ENCODE results near the gene CLEC16A.
A peak's percentile ranks its signal among the peaks of the same experiment; 100 is the strongest.
"Not testable (repeated sequence)": the region's sequence is repeated elsewhere in the genome, so short reads cannot be mapped to it uniquely, and the experiment has no call there.

The CLEC16A gene

DNA sequence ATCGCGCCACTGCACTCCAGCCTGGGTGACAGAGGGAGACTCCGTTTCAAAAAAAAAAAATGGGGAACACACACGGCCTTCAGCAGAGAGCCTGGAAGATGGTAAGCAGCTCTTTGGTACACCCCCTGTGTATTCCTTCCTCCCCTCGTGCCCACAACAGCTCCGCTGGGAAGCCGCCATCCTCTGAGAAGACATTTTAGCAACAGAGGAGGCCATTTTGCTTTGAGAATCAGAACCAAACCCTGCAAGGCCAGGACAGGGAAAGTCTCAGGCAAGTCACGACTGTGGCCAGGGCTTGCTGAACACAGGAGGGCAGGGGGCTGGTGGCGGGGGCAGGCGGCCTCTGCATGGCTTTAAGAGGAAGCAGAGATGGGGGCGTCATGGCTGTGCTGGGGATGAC, 265.9 kb downstream of the CLEC16A start:
- DNase-seq = no peak

DNA sequence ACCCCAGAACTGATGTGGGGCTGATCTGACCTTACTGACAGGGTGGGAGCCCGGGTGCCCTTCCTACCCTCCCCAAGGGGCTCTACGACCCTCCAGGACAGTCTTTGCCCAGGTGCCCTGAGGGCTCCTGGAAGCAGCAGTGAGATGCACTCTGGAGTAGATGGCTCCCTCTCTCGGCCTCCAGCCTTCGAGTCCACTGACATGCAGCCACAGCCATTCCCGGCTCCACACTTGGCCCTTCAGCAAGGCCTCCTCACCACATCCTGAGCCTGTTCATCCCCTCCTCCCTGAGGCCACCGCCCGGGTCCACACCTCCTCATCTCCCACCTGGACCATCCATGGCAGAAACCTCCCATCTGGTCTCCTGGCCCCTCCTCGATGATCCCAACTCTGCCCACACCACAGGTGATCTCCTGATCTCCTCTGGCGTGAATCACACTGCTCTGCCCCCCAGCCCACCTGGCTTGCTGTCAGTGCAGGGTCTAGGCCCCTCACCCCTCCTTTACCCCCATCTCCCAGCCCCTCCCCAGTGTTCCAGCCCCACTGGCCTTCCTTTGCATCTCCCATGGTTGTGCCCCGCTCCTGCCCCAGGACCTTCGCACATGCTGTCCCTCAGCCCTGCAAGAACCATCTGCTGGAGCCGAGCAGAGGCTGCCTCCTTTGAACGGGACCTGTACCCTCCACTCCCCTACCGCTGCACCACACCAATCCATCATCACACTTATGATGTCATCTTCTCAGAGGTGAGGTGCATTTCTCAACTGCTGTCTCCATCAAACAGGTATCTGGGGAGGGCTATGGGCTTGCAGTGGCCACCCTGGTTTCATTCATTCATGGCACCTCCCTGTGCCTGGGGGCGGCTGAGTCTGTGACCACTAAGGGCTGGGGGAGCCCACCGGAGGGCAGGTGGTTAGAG, 267.0 kb downstream of the CLEC16A start:
- peak in 1 of 2 experiments; percentile 11 for DNase-seq

DNA sequence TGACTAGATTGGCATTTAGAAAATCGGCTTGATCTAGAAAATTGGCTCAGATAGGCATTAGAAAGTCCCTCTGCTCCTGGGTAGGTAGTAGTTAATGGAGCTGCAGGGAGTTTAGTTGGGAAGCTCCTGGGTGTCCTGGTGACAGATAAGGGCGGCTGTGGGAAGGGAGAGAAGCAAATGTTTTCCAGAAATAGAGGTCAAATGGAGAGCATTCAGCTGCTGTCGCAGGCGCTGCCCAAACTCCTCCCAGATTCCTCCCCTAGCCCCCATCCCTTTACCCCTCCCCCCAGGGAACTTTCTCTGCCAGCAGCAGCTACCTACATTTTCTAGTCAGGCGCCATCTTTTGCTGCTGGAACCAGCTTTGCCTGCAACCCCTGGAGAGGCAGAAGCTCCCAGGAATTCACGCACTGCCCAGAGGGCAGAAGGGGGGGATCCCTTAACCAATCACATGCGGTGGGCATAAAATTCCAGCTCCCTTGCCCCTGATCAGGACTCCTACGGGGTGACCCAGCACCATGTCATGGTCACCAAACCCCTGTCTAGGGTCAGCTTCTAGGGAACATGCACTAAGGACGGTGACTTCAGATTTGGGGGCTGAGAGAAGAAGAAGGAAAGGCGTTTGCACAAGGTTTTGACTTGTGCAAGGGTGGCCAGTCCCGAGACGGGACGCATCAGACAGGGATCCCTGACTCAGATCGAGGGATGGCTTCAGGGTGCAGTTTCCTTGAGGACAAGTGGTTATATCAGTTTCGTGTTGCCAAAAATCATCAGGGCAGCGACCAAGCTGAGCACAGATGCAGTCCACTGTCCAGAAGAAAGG, 267.8 kb downstream of the CLEC16A start:
- no peak for DNase-seq

DNA sequence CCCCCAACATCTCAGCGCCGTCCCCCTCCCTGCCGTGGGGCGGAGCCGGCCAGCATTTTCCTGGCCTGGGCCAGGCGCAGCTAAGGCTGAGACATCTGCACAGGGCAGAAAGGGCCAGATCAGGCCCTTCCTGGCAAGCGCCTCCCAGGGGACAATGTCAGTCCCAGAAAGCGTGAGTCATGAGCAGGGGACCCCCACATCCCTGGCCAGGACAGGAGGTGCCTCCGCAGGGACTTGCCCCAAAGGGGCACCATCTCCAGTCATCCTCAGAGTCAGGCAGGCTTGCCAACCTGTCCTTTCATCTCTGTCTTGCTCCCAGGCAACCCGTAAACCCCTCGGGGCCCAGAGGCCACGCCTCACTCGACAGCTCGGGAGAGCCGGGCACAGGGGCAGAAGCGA, 268.4 kb downstream of the CLEC16A start:
- DNase-seq = no peak

DNA sequence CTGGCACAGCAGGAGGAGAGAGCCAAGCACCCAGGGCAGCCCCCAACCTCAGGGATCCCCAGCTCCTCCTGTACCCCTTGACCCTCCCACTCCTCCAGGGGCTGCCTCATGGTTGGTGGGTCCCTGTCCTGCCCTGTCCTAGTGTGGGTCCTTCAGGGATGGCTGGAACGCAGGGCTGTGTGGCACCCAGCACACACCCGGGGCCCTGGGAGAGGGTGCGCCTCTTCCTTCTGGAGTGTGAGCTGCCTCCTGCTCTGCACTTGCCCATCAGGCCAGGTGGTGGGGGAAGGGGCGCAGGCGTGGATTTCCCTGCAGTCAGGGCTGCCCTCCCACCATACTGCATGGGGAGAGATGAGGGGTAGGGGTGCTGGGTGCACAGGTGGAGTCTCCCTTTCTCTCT, 269.0 kb downstream of the CLEC16A start:
- DNase-seq = no peak

DNA sequence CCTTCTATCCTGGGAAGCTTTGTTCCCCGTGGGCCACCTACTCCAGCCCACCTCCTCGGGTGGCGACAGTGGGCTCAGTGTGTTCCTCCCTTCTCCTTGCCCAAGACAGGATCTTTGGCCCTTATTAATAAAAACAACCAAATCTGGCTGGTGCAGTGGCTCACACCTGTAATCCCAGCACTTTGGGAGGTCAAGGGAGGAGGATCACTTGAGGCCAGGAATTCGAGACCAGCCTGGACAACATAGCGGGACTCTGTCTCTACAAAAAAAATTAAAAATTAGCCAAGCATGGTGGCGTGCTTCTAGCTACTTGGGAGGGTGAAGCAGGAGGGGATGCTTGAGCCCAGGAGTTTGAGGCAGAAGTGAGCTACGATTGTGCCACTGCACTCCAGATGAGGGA, 269.4 kb downstream of the CLEC16A start:
- DNase-seq = no peak

DNA sequence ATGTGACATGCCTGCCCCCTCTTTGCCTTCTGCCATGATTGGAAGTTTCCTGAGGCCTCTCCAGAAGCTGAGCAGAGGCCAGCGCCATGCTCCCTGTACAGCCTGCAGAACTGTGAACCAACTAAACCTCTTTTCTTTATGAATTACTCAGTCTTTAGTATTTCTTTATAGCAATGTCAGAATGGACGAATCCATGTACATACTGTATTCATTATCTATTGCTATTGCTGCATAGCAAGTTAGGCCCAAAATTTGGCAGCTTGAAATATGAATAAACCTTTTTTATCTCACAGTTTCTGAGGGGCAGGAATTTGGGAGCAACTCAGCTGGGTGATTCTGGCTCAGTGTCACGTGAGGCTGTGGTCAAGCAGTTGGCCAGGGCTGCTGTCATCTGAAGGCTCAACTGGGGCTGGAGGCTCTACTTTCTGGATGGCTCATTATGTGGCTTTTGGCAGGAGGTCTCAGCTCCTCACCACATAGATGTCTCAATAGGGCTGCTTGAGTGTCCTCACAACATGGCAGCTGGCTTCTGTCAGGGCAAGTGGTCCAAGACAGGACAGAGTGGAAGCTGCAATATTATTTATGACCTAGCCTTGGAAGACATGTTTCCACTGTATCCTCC, 271.7 kb downstream of the CLEC16A start:
- no peak for DNase-seq

DNA sequence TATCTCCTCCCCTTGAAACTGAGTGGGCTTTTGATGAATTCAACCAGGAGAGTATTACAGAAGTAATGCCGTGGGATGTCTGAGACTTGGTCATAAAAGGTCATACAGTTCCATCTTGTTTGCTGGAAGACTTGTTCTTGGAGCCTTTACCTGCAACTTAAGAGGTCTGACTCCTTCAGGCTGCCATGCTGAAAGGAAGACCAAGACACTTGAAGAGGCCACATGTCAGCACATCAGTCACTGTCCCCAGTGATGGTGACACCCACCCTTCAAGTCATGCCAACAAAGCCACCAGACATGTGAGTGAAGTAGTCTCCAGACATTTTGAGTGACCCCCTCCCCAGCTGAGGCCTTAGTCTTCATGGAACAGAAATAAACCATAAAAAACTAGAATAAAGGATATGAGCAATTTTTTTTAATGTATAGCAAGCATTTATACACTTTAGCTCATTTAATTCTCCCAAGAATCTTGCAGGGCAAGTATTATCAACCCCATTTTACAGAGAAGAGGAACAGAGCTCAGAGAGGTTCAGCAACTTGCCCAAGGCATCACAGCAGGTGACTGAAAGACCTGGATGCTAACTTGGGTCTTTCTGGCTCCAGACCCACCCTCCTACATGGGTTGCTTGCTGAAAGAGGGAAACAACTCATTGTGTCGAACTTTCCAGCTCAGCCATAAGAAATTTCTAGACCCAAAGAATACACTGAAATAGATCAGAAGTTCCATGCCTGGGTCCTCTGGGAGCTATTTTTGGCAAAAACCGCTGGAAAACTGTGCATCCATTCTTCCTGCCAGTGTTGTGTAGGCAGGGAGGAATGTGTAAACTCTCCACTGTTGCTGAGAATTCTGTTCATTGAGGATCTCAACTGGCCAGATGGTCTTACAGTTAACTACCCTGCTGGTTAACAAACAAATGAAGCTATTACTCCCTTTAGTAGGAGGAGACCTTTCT, 273.6 kb downstream of the CLEC16A start:
- no peak for DNase-seq

DNA sequence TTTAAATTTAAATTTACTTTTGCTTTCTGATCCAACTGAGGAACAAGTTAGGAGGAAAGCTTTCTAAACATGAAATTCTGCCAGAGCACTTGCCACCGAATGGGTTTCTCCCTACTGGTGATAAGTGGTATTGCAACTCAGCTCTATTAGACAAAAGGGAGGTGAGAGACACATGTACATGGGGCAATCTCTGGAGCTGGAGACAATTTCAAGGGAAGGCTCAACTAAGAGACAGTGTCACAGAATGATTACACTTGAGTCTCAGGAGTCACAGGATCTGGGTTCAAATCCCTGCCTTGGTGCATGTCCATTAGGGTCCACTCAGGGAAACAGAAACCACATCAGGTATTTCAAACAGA, 274.2 kb downstream of the CLEC16A start:
- DNase-seq = no peak

DNA sequence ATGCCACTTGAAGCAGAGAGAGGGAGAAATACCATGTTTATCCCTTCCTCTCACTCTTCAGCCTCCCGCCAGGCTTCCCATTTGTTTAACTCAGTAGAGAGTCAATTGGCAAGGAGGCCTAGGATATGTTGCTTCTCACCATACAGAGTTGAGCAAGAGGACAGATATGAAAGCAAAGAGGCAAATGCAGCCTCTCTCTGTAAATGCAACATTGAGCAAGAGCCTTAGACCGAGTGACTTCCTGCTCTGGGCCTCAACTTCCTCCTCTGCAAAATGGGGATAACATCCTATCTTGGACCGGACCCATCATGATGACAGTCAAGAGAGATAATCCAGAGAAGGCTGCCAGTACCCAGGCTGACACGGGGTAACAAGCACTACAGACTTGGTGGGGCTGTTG, 274.8 kb downstream of the CLEC16A start:
- DNase-seq = no peak

DNA sequence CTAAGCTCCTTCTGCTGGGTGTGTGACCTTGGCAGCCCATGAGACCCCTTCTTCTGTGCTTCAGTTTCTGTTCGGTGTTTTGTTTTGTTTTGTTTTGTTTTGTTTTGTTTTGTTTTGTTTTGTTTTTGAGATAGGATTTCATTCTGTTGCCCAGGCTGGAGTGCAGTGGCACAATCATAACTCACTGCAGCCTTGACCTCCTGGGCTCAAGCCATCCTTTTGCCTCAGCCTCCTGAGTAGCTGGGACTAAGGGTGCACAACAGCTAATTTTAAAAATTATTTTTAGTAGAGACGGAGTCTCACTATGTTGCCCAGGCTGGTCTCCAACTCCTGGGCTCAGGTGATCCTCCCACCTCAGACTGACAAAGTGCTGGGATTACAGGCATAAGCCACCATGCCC, 276.1 kb downstream of the CLEC16A start:
- DNase-seq = not testable (repeated sequence)

DNA sequence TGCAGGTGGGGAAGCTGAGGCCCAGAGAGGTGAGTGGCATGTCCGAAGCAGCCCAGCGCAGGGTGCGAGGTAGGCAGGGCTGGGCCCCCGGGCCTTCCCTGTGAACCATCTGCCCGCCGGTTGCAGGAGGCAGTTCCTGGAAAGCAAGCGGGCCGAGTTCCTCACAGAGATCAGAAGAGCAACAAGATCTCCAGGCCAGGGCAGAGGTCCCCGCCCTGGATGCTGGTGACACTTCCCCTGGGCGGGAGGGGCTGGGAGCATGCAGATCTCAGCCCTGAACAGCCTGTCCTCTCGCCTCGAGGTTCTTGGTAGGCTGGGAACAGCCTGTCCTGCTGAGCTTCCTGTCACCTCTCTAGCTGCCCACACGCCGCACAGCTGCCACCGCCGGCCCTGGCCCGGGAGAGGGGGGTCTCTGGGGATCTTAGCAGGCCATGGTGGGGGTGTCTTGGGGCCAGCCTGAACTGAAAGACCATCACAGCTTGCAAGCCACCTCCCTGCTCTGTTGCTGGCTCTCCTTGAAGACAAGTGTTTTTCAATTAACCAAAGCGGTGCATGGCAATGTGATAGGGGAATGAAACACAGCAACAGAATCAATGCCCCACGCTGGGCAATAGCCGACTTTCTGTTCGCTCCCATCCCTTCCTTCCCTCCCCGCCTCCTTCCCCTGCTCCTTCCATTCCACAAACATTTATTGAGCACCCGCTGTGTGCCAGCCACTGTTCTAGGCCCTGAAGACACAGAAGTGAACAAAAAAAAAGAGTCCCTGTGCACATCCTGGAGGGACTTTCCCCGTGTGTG, 279.9 kb downstream of the CLEC16A start:
- DNase-seq = peak in 1 of 2 experiments; percentile 61

DNA sequence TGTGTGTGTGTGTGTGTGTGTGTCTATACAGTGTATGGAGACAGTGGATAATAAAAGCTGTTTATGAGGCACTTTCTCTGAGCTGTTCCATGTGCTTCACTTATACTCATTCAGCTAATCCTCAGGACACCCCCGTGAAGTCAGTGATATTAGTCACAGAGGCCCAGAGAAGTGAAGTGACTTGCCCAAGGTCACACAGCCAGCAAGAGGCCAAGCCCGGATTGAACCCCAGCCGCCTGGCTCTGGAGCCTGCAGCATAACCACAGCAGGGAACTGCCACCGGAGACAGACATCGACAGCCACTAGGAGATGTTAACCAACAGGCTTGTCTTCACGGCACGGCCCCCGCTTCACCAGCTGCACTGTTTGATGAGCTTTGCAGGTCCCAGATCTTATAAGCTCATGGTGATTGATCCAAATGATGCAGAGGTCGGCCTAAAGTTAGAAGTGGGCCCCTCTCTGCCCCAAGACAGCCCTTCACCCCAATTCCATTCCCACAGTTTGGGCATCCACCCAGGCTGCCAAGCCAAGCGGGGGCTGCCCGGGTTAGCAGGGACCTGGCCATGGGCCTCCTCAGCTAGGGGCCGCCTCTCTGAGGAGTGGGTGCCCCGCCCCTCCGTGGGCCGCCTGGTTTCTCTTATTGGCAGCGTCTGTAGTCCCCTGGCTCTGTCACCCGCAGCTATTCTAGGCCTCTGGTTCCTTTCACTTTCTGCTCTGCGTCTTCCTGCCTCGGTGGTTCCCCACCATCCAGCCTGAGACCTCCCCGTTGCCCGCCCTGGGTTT, 280.7 kb downstream of the CLEC16A start:
- no peak for DNase-seq

DNA sequence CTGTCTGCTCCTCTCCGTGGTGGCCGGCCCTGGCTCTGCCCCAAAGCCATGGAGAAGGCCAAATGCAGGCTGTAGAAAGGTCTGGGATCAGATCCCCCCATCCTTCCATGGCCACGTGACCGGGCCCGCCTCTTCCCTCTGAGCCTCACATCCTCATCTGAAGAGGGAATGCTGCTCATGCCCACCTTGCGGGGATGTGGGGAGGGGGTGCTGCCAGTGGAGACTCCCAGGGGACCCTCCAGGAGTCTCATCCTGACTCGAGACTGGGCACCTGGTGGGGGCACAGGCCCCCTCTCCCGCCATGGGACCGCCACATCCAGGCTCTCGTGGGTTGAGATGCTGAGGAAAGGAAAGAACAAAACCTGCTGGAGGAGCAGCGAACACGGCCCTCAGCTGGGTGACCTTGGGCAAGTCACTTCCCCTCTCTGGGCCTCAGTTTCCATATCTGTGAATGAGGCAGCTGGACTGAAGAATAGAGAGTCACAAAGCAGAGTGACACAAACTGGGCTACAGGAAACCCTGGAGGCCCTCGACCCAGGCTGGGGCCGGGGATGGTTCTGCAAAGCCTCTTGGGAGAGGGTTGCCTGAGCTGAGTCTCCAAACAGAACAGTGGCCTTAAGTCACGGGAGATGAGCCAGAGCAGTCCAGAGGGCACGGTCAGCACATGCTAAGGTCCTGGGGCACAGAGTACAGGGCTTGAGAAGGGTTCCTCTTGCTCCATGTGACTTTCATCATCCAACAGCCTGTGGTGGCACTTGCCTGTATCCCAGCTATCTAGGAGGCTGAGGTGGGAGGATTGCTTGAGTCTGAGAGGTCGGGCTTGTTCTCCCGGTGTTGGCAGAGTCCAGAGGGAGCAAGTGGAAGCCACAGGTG, 281.5 kb downstream of the CLEC16A start:
- no peak for DNase-seq

DNA sequence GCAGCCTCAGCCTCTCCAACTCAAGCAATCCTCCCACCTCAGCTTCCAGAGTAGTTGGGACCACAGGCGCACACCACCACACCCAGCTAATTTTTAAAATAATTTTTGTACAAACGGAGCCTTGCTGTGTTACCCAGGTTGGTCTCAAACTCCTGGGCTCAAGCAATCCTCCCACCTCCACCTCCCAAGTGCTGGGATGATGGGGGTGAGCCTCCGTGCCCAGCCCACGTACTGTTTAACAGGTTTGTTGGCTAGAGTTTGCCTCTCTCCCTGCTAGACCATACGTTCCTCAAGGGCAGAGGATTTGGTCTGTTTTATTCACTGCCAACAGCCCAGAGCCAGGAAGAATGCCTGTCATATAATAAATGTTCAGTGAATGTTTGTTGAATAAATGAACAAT, 285.1 kb downstream of the CLEC16A start:
- DNase-seq = no peak

DNA sequence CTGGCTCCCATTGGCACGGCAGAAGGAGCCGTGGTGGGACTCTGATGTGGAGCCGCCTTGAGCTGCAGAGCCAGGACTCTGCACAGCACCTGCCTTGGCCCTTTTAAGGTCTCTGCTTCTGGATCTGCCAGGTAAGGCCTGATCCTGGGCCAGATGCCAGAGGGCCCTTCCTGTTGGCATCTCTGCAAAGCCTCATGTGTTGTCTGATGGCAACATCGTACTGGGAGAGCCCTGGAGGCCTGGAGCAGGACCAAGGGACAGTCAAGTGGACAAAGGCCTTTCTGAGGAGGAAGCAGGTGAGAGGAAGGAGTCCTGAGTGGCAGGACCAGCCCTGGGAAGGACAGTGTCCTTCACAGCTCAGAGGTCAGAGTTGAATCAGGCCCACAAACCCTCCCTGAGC, 285.5 kb downstream of the CLEC16A start:
- no peak for DNase-seq

DNA sequence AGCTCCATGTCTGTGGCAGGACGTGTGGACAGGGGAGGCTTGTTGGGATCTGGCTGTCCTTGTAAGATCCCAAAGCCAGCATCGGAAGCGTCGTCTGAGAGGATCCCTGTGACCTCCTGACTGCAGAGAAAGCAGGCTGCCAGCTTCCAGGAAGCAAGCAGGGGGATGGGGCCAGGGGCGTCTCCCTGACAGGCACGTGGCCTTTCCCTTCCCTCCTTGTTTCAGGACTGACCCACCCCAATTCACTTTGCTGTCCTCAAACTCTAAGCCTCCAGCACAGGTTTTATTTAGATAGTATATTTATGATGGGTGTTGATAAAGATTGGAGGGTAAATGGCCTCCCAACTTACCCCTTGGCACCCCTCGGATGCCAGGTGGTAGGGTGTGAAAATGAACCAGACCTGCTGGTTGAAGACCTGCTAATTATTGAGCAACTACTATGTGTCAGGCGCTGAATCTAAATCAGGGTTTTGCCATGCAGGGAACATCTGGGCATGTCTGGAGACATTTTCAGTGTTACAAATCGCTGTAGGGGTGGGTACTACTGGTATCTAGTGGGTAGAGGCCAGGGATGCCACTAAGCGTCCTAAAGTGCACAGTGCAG, 287.1 kb downstream of the CLEC16A start:
- no peak for DNase-seq
